HL-60 (cell line): ENCODE measurements around the gene GIPC1.

ENCODE experiments used
- DNase-seq, 2 experiments: peaks; one replicate each; pipeline ENCODE4 v3.0.0-alpha.2; 2010 to 2020; ENCODE audit warnings: low read depth in 1 of 2, low spot score in 1 of 2
- H3K27ac ChIP-seq: fragments of 250-450 bp; sonication (Bioruptor Pico); replicated peaks from 2 replicates; pipeline ENCODE4 v1.5.1; 2020; ENCODE audit warnings: mild to moderate bottlenecking, moderate library complexity
- H3K27me3 ChIP-seq: fragments of 250-450 bp; sonication (Bioruptor Pico); 2 replicates; pipeline ENCODE4 v1.5.1; 2021; ENCODE audit warnings: mild to moderate bottlenecking, moderate library complexity; ENCODE audit not compliant: insufficient read depth, poor library complexity, severe bottlenecking
- H3K4me3 ChIP-seq: replicated peaks from 2 replicates; pipeline ENCODE4 v1.5.1; 2011; ENCODE audit warnings: mild to moderate bottlenecking, control low read depth, low read length; ENCODE audit not compliant: insufficient read depth
- GABPA ChIP-seq: IDR thresholded peaks from 2 replicates; pipeline ENCODE4 v1.6.1; 2012; ENCODE audit warnings: low read depth
- POLR2AphosphoS5 ChIP-seq: IDR thresholded peaks from 2 replicates; pipeline ENCODE4 v1.6.1; 2012; ENCODE audit warnings: low read depth
- SPI1 ChIP-seq: IDR thresholded peaks from 2 replicates; pipeline ENCODE4 v1.6.1; 2012; ENCODE audit warnings: low read depth, mild to moderate bottlenecking, borderline replicate concordance
- TF ChIP-seq, protein P1 (sequence below): IDR thresholded peaks from one replicate; pipeline ENCODE4 v1.5.1; 2011; ENCODE audit warnings: low read length, control low read depth, inconsistent platforms; ENCODE audit not compliant: insufficient read depth
- TF ChIP-seq, protein P2 (sequence below): IDR thresholded peaks from 2 replicates; pipeline ENCODE4 v1.6.1; 2012; ENCODE audit warnings: low read depth; ENCODE audit not compliant: insufficient replicate concordance

Gene GIPC1

DNA sequence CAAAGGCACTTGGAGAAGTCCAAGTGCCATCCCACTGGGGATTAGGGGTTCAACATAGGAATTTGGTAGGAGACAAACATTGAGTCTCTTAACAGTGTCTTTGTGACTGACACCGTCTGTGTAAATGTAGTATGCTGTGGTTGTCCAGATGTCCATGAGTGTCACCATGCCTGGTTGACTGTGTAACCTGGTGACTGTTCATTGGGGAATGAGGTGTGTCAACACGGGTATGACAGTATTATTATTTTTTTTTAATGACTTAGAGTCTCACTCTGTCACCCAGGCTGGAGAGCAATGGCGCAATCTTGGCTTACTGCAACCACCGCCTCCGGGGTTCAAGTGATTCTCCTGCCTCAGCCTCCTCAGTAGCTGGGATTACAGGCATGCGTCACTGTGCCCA is 46.6 kb downstream of the GIPC1 start:
- no peak overlapping the region for H3K27ac ChIP-seq
- H3K27me3 ChIP-seq: no peaks in the 10 kb centered on the region
- H3K4me3 ChIP-seq: no peak overlapping the region
- DNase-seq: no peak
- TF ChIP-seq, protein P1, sequence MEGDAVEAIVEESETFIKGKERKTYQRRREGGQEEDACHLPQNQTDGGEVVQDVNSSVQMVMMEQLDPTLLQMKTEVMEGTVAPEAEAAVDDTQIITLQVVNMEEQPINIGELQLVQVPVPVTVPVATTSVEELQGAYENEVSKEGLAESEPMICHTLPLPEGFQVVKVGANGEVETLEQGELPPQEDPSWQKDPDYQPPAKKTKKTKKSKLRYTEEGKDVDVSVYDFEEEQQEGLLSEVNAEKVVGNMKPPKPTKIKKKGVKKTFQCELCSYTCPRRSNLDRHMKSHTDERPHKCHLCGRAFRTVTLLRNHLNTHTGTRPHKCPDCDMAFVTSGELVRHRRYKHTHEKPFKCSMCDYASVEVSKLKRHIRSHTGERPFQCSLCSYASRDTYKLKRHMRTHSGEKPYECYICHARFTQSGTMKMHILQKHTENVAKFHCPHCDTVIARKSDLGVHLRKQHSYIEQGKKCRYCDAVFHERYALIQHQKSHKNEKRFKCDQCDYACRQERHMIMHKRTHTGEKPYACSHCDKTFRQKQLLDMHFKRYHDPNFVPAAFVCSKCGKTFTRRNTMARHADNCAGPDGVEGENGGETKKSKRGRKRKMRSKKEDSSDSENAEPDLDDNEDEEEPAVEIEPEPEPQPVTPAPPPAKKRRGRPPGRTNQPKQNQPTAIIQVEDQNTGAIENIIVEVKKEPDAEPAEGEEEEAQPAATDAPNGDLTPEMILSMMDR: no peak
- no peak for TF ChIP-seq SPI1
- TF ChIP-seq POLR2AphosphoS5: no peak
- TF ChIP-seq, protein P2, sequence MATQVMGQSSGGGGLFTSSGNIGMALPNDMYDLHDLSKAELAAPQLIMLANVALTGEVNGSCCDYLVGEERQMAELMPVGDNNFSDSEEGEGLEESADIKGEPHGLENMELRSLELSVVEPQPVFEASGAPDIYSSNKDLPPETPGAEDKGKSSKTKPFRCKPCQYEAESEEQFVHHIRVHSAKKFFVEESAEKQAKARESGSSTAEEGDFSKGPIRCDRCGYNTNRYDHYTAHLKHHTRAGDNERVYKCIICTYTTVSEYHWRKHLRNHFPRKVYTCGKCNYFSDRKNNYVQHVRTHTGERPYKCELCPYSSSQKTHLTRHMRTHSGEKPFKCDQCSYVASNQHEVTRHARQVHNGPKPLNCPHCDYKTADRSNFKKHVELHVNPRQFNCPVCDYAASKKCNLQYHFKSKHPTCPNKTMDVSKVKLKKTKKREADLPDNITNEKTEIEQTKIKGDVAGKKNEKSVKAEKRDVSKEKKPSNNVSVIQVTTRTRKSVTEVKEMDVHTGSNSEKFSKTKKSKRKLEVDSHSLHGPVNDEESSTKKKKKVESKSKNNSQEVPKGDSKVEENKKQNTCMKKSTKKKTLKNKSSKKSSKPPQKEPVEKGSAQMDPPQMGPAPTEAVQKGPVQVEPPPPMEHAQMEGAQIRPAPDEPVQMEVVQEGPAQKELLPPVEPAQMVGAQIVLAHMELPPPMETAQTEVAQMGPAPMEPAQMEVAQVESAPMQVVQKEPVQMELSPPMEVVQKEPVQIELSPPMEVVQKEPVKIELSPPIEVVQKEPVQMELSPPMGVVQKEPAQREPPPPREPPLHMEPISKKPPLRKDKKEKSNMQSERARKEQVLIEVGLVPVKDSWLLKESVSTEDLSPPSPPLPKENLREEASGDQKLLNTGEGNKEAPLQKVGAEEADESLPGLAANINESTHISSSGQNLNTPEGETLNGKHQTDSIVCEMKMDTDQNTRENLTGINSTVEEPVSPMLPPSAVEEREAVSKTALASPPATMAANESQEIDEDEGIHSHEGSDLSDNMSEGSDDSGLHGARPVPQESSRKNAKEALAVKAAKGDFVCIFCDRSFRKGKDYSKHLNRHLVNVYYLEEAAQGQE: no peak
- no peak for TF ChIP-seq GABPA

DNA sequence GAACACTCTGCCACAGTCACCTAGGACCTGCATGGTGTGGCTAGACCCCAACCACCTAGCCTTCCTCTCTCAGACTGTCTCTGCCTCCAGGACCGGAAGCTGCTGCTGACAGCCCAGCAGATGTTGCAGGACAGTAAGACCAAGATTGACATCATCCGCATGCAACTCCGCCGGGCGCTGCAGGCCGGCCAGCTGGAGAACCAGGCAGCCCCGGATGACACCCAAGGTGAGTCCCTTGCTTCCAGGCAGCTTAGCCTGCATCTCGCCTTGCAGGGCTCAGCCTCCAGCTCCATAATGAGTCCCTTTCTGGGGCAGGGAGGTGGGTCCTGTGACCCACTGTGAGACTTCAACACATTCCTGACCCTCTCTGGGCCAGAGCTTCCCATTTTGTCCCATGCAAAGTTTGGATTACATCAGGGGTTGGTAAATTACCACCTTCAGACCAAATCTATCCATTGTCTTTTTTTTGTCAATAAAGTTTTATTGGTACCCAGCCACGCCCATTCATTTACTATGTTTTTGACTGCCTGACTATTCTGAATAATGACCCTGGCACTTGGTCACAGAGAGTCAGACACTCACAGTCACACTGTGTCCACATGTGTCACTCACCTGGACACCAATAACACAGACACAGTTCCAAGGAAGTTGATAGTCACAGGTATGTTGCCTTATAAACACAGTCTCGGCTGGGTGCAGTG is 49.4 kb downstream of the GIPC1 start:
- DNase-seq: no peak
- no peak overlapping the region for H3K4me3 ChIP-seq
- H3K27me3 ChIP-seq: no peaks in the 10 kb centered on the region
- no peak overlapping the region for H3K27ac ChIP-seq
- TF ChIP-seq, protein P1: no peak
- TF ChIP-seq GABPA (no peak), POLR2AphosphoS5 (no peak), SPI1 (no peak)
- TF ChIP-seq, protein P2: no peak

DNA sequence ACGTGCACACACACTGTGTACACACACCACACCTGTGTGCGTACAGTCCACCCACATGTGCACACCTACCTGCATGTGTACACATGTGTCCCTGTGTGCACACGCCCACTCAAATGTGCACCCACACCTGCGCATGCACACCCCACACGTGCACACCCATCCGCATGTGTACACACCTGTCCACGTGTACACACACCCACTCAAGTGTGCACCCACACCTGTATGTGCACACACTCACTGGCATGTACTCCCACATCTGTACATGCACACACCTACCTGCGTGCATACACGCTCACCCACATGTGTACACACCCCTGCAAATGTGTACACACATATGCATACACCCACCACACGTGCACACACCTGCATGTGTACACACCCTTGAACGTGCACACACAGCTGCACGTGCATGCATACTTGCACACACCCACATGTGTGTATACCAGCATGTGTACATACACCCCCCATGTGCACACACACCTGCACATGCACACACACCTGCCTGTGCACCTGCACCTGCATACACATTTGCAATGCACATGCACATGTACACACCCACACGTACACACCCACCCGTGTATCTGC is 52.2 kb downstream of the GIPC1 start:
- TF ChIP-seq, protein P2: no peak
- TF ChIP-seq SPI1 (no peak), POLR2AphosphoS5 (no peak), GABPA (no peak)
- TF ChIP-seq, protein P1: no peak
- no peak for DNase-seq
- no peak overlapping the region for H3K4me3 ChIP-seq
- H3K27me3 ChIP-seq: no peaks in the 10 kb centered on the region
- no peak overlapping the region for H3K27ac ChIP-seq
